HG02973 (cell line): ENCODE measurements around the gene ELFN2.

Experiments used
- ATAC-seq: cut with Tn5 transposase; IDR thresholded peaks from one replicate; pipeline ENCODE4 v1.9.1; 2021; ENCODE audit warnings: moderate library complexity; ENCODE audit not compliant: unreplicated experiment

Gene ELFN2

GRCh38 chr22:37391702-37392101 is 35.6 kb downstream of the ELFN2 start:
- ATAC-seq, result no peak

- ATAC-seq, result no peak
Measured at GRCh38 chr22:37390075-37390474, 37.2 kb downstream of the ELFN2 start.

DNA sequence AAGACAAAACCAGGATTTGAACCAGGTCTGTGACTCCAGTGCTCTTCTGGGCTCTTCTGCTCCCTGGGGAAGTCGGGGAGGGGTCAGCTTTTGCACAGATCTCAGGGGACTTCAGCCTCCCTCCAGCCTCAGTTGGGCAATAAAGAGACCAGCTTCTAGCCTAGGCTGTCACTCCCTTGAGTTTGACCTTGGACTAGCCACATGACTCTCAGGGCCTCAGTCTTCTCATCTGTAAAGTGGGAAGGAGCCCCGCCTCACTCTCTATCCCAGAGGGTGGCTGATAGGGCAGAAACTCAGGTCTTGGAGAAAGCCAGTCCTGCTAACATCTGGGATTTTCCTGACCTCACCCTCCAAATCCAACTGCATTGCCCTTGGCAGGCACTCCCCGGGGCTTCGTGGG is 38.7 kb downstream of the ELFN2 start:
- ATAC-seq, result no peak

GRCh38 chr22:37387793-37388192 is 39.5 kb downstream of the ELFN2 start:
- ATAC-seq, result no peak

DNA sequence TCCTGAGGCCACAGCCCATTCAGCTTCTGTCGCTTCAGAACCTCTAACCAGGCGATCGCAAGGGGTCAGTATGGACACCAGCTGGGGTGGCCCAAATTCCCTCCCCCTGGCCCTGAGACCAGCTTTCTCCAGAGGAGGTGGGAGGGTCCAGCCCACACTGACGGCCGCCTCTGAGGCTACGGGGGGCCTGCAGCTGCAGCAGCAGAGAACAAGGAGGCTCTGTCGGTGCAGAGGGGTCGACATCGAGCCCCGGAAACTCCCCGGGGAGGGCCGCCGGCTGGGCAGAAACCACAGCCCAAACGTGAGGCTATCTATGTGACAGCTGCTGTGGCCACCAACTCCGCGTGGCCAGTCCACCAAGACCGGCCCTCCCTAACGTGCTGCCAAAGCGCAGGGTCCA is 40.8 kb downstream of the ELFN2 start:
- ATAC-seq, result no peak

GRCh38 chr22:37384691-37385090 is 42.6 kb downstream of the ELFN2 start:
- ATAC-seq, result no peak

GRCh38 chr22:37383341-37383740 is 43.9 kb downstream of the ELFN2 start:
- no peak for ATAC-seq

DNA sequence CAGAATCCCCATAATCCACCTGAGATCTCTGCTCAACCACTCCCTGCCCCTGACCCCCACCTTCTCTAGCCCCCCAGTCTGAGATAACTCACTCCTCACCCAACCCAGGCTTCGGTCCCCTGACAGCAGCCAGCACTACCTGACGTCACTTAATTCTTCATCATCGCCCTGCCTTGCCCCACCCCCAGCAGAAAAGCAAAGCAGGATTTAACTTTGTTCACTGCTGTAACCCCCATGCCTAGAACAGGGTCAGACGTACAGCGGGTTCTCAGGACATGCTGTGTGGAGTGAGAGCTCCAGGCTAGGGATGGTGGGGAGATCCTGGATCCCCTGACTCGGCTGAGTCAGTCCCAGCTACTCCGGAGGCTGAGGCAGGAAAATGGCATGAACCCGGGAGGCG is 45.8 kb downstream of the ELFN2 start:
- no peak for ATAC-seq

- no peak for ATAC-seq
Measured at GRCh38 chr22:37379722-37380121, 47.6 kb downstream of the ELFN2 start.

DNA sequence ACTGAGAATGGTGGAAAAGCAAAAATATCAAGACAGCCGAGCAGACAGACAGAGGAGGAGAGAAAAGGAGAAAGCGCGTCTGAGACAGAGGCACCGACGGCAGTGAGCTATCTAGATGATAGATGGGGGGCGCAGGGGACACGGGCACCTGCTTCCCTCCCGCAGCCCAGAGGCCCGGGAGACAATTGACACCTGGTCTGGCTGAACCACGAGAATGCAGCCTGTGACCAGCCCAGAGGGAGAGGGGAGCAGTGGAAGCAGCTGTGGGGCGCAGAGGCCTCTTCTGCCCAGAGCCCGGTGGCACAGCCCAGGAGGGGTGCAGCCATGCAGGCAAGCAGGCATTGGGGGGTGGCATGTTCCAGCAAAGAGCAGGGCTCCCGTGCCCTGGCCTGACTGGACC is 48.2 kb downstream of the ELFN2 start:
- ATAC-seq, result no peak

DNA sequence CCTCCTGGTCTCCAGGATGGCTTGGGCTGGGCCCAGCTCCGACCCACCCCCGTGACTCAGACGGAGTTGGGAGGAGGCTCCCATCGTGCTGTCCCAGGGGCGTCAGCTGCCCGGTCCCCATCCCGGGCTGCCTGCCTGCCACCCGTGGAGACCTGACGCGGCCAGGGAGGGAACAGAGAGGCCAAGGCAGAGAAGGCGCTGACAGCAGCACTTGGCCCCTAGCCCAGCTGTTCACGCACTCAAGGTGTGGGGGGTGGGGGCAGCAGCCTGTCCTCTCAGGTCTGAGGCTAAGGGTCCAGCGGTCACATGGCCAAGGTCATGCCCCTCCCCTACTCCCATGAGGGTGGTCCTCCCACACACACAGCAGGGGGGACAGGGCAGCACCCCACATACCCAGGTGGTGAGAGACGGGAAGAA is 48.6 kb downstream of the ELFN2 start:
- ATAC-seq, result no peak

- ATAC-seq, result no peak
Measured at GRCh38 chr22:37377927-37378326, 49.4 kb downstream of the ELFN2 start.

DNA sequence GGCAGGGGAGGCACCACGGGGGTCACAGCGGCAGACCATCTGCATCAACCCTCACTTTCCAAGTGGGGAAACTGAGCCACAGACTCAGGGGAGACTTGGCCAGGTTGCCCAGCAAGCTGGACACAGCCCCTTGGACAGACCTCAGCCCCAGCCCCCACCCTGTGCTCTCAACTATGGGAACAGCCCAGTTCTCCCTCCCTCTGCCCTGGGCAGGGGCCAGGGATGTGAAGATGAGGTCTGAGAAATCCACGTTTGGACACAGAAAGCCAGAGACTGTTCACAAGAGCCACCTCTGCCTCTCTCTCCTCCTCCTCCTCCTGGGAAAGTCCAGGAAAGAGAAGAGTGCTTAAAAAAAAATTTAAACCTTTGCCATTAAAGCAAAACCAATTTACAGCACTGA is 50.1 kb downstream of the ELFN2 start:
- ATAC-seq, result no peak

DNA sequence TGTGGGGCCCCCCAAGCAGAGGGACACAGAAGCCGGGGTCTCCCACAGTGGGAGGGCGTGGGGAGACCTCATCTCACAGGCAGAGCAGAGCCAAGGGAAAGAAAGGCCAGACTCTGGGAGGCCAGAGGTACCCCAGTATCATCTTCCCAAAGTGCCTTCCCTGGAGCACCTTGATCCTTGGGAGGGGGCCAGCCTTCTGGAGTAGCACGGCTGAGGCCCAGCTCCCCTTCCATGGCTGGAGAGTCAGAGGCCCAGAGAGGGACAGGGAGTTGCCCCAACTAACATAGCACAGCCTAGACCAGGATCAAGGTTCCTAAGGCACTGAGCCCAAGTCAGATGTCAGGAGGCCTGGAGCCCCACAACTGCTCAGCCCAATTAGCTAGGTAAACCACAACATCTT is 50.6 kb downstream of the ELFN2 start:
- ATAC-seq, result no peak

DNA sequence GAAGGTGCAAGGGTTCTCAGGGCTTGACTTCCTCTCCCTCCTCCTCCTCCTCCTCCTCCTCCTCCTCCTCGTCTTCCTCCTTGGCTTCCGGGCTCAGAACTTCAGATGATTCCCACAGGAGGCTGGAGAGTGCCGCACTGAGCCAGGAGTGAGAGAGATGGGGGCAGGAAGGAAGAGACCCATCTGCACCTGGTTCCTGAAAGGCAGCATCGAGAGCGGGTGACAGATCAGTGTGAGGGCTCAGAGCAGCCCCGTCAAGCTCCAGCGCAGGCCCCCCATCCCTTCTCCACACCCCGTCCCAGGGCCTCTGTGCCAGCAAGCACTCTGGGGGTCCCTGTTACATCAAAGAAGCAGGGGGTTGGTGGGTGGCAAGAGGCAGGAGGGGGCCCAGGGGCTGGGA is 51.5 kb downstream of the ELFN2 start:
- no peak for ATAC-seq

GRCh38 chr22:37374571-37374970 is 52.7 kb downstream of the ELFN2 start:
- ATAC-seq, result no peak

GRCh38 chr22:37373451-37373850 is 53.8 kb downstream of the ELFN2 start:
- ATAC-seq, result no peak

- ATAC-seq, result no peak
Measured at GRCh38 chr22:37371911-37372310, 55.4 kb downstream of the ELFN2 start.

- no peak for ATAC-seq
Measured at GRCh38 chr22:37371491-37371890, 55.8 kb downstream of the ELFN2 start.

DNA sequence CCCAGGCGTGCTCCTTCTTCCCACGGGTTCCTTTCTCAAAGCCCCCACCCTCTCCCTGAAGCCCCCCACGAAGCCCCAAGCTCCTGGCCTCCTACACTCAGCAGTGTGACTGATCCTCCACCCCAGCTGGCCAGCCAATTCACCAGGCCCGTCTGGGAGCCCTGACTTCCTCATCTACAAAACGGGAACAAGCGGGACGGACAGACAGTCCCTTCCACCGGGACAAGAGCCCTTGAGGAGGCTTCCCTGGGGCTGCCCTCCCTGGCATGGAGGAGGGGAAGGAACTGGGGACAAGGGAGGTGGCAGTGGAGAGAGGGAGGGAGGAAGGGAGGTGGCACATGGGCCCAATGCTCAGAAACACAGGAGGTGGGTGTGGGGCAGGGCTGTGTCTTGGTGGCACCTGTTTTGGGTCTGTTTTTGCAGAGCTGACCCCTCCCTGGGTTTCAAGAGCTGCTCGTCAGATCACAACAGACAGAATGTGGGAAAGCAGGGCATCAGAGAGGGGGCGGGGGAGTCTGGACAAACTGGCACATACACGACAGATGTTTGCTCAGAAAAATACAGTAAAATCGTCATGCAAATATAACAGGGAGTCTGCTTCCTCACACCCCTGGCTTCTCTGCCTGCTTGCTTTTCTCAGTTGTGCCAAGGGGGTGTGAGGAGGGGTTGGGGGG is 56.8 kb downstream of the ELFN2 start:
- no peak for ATAC-seq

- no peak for ATAC-seq
Measured at GRCh38 chr22:37369483-37369882, 57.8 kb downstream of the ELFN2 start.

- no peak for ATAC-seq
Measured at GRCh38 chr22:37368058-37368457, 59.2 kb downstream of the ELFN2 start.

DNA sequence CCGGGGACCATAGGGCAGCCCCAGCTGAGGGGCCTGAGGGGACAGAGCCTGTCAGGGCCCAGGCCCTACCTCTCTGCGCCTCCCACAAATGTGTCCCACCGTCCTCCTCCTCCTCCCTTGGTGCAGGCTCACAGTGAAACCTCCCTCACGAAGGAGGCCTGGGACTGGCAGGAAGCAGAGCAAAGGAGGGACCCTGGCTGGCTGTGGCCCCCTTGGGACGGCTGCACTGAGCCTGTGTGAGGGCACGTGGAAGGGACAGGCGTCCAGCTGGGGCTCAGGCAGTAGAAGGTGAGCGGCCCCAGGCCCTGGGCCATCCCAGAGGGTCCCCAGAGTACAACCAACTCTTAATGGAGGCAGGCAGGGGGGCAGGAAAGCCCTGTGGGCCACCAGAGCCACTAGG is 60.7 kb downstream of the ELFN2 start:
- ATAC-seq, result no peak
